Natural killer cell (primary cell): Measurements from ENCODE around the gene XCL1. TPM values are rescaled to one million over a fixed set of nuclear protein-coding genes. Genes with fewer than 3 reads are reported as not detected.

Experiments used
- ATAC-seq, 3 donors: fragments of 150-1000 bp in 2 of 3; fragments of 200-7000 bp in 1 of 3; cut with Tn5 transposase; 1 replicate in 1 of 3; 2 replicates in 2 of 3; pipeline ENCODE4 v1.10.0; 2021; ENCODE audit warnings: mild to moderate bottlenecking in 2 of 3, moderate library complexity in 2 of 3
- DNase-seq, 2 donors: peaks; one replicate each; pipeline versions ENCODE4 v3.0.0 to v3.0.0-alpha.2; 2013 to 2021; ENCODE audit warnings: mixed read lengths in 1 of 2
- H3K27ac ChIP-seq: one replicate; pipeline ENCODE4 v1.5.1; 2013; ENCODE audit warnings: mild to moderate bottlenecking, low read length
- H3K27me3 ChIP-seq: one replicate; pipeline ENCODE4 v1.6.1; 2013; ENCODE audit warnings: low read length; ENCODE audit not compliant: control insufficient read depth, insufficient read depth
- H3K36me3 ChIP-seq: one replicate; pipeline ENCODE4 v1.6.1; 2013; ENCODE audit warnings: low read length; ENCODE audit not compliant: control insufficient read depth, insufficient read depth
- H3K4me1 ChIP-seq: one replicate; pipeline ENCODE4 v1.6.1; 2013; ENCODE audit warnings: low read length; ENCODE audit not compliant: control insufficient read depth, insufficient read depth
- H3K4me3 ChIP-seq: one replicate; pipeline ENCODE4 v1.5.1; 2013; ENCODE audit warnings: low read length
- H3K9me3 ChIP-seq: one replicate; pipeline ENCODE4 v1.6.1; 2013; ENCODE audit warnings: low read length; ENCODE audit not compliant: control insufficient read depth, insufficient read depth
- H3K27ac Mint-ChIP-seq, 2 donors: one replicate each; pipeline ENCODE4 v1.8.0; 2022; ENCODE audit warnings: mild to moderate bottlenecking in 2 of 2, mixed read lengths in 2 of 2, moderate library complexity in 1 of 2
- H3K27me3 Mint-ChIP-seq, 2 donors: one replicate each; pipeline ENCODE4 v1.8.0; 2022; ENCODE audit warnings: low read depth in 2 of 2, mixed read lengths in 2 of 2
- H3K36me3 Mint-ChIP-seq: one replicate; pipeline ENCODE4 v1.8.0; 2022; ENCODE audit warnings: mixed read lengths
- H3K4me1 Mint-ChIP-seq, 2 donors: one replicate each; pipeline ENCODE4 v1.8.0; 2022; ENCODE audit warnings: mixed read lengths in 2 of 2
- H3K4me3 Mint-ChIP-seq: one replicate; pipeline ENCODE4 v1.8.0; 2022; ENCODE audit warnings: mild to moderate bottlenecking, moderate library complexity, mixed read lengths
- H3K9me3 Mint-ChIP-seq, 2 donors: one replicate each; pipeline ENCODE4 v1.8.0; 2022; ENCODE audit warnings: mixed read lengths in 2 of 2
- CTCF ChIP-seq: fragments of 200-600 bp; IDR thresholded peaks from one replicate; pipeline ENCODE4 v1.8.0; 2022; ENCODE audit warnings: antibody characterized with exemption
- WGBS: methylation state at CpG from one replicate; pipeline ENCODE4 v1.1.7; 2013; ENCODE audit warnings: missing lambda C conversion rate; ENCODE audit not compliant: insufficient coverage; 5-methylcytosine and 5-hydroxymethylcytosine counted together
- intact Hi-C: fragments of 100-400 bp; cut with micrococcal nuclease; formaldehyde crosslinking; loops from one replicate; pipeline ENCODE4 v1.14.2; 2022
- total RNA-seq, 4 donors: library from RNA; stranded (reverse); fragments of 120-200 nt in 1 of 4; gene quantifications; one replicate each; pipeline versions ENCODE4 v1.2.3 to v1.2.4, GENCODE V29; 2013 to 2022

The XCL1 gene
- total RNA-seq, 3 donors from 2014 or later (not counting 1 experiment from before 2014, with no cell fraction given): 11.4 to 23.8 (median 16.1) TPM

- no peak for DNase-seq
- TF ChIP-seq CTCF: no peak
- H3K27ac ChIP-seq: no peak overlapping the region
- Mint-ChIP-seq H3K27me3 (no peaks in the 10 kb centered on the region), H3K9me3 (no peaks in the 10 kb centered on the region), H3K27ac (no peak overlapping the region), H3K4me1 (peaks cover 40 to 56% of the 10 kb centered on the region in 2 donors), H3K36me3 (peaks cover 12% of the 10 kb centered on the region), H3K4me3 (no peak overlapping the region)
- H3K4me3 ChIP-seq: no peak overlapping the region
- no peak for ATAC-seq
- intact Hi-C loops: loop anchor here (5.0 kb wide), 1 partner anchor 44 kb away; no protein-coding TSS in a partner anchor
- H3K36me3 ChIP-seq: no peaks in the 10 kb centered on the region
- peaks cover 32% of the 10 kb centered on the region for H3K4me1 ChIP-seq
- H3K27me3 ChIP-seq: no peaks in the 10 kb centered on the region
- H3K9me3 ChIP-seq: no peaks in the 10 kb centered on the region
Observed at GRCh38 chr1:168556647-168557046, 19.8 kb upstream of the XCL1 start.

GRCh38 chr1:168560370-168560769 is 16.0 kb upstream of the XCL1 start:
- Mint-ChIP-seq H3K36me3 (peaks cover 12% of the 10 kb centered on the region), H3K27me3 (peaks cover 0 to 4% of the 10 kb centered on the region in 2 donors), H3K9me3 (no peaks in the 10 kb centered on the region), H3K27ac (no peak overlapping the region), H3K4me1 (peaks cover 21 to 28% of the 10 kb centered on the region in 2 donors), H3K4me3 (no peak overlapping the region)
- Histone ChIP-seq H3K4me1 (peaks cover 6% of the 10 kb centered on the region), H3K9me3 (no peaks in the 10 kb centered on the region), H3K27me3 (no peaks in the 10 kb centered on the region), H3K27ac (no peak overlapping the region), H3K4me3 (no peak overlapping the region), H3K36me3 (no peaks in the 10 kb centered on the region)
- intact Hi-C loops: no loop called here
- TF ChIP-seq CTCF: no peak
- ATAC-seq: no peak
- no peak for DNase-seq

- no peak overlapping the region for H3K4me3 ChIP-seq
- H3K4me1 ChIP-seq: no peaks in the 10 kb centered on the region
- TF ChIP-seq CTCF: no peak
- no peak overlapping the region for H3K27ac ChIP-seq
- ATAC-seq (no peak), DNase-seq (no peak)
- H3K9me3 ChIP-seq: no peaks in the 10 kb centered on the region
- Mint-ChIP-seq H3K4me3 (no peak overlapping the region), H3K9me3 (no peaks in the 10 kb centered on the region), H3K36me3 (peaks cover 12% of the 10 kb centered on the region), H3K27me3 (peaks cover 0 to 4% of the 10 kb centered on the region in 2 donors), H3K27ac (no peak overlapping the region), H3K4me1 (peaks cover 11 to 13% of the 10 kb centered on the region in 2 donors)
- no peaks in the 10 kb centered on the region for H3K27me3 ChIP-seq
- H3K36me3 ChIP-seq: no peaks in the 10 kb centered on the region
- WGBS: no CpG with 5 or more reads among the region's 2 CpGs
- intact Hi-C loops: no loop called here
Observed at GRCh38 chr1:168561989-168562388, 14.4 kb upstream of the XCL1 start.

- intact Hi-C loops: loop anchor here (5.0 kb wide), 1 partner anchor 34 kb away; no protein-coding TSS in a partner anchor
- Histone ChIP-seq H3K36me3 (no peaks in the 10 kb centered on the region), H3K4me3 (no peak overlapping the region), H3K9me3 (no peaks in the 10 kb centered on the region), H3K27ac (no peak overlapping the region), H3K4me1 (no peaks in the 10 kb centered on the region), H3K27me3 (no peaks in the 10 kb centered on the region)
- Mint-ChIP-seq H3K36me3 (no peaks in the 10 kb centered on the region), H3K27me3 (peaks cover 0 to 4% of the 10 kb centered on the region in 2 donors), H3K4me3 (no peak overlapping the region), H3K4me1 (no peaks in the 10 kb centered on the region), H3K9me3 (no peaks in the 10 kb centered on the region), H3K27ac (no peak overlapping the region)
- no CpG with 5 or more reads among the region's 4 CpGs for WGBS
- TF ChIP-seq CTCF: no peak
- no peak for ATAC-seq
- DNase-seq: no peak
Observed at GRCh38 chr1:168565825-168566224, 10.6 kb upstream of the XCL1 start.
